GM23338 (cell line): ENCODE data around the gene RCSD1.

Experiments
- CREB1 ChIP-seq: fragments of 250-450 bp; sonication (Bioruptor Pico); IDR thresholded peaks from 2 replicates; pipeline ENCODE4 v1.5.0; 2020; ENCODE audit warnings: low read depth, mild to moderate bottlenecking, moderate library complexity
- EZH2 ChIP-seq: fragments of 200-600 bp; sonication (generic); IDR thresholded peaks from one replicate; pipeline ENCODE4 v1.8.0; 2017; ENCODE audit warnings: antibody characterized with exemption, mild to moderate bottlenecking, low read depth; ENCODE audit not compliant: unreplicated experiment
- EZH2phosphoT487 ChIP-seq: fragments of 200-600 bp; sonication (generic); IDR thresholded peaks from one replicate; pipeline ENCODE4 v1.8.1; 2018; ENCODE audit warnings: antibody characterized with exemption; ENCODE audit not compliant: unreplicated experiment
- JUNB ChIP-seq: IDR thresholded peaks from one replicate; pipeline ENCODE4 v1.6.1; 2016; ENCODE audit warnings: antibody characterized with exemption; ENCODE audit not compliant: unreplicated experiment
- NANOG ChIP-seq: IDR thresholded peaks from 2 replicates; pipeline ENCODE4 v1.6.1; 2016; ENCODE audit warnings: antibody characterized with exemption, borderline replicate concordance
- POLR2AphosphoS5 ChIP-seq: IDR thresholded peaks from 2 replicates; pipeline ENCODE4 v1.6.1; 2016; ENCODE audit warnings: antibody characterized with exemption, low read depth
- STAT1 ChIP-seq: IDR thresholded peaks from one replicate; pipeline ENCODE4 v1.6.1; 2016; ENCODE audit warnings: antibody characterized with exemption; ENCODE audit not compliant: unreplicated experiment
- ZNF331 ChIP-seq: fragments of 250-450 bp; sonication (Bioruptor Pico); IDR thresholded peaks from 2 replicates; pipeline ENCODE4 v1.5.0; 2020; ENCODE audit warnings: low read depth, mild to moderate bottlenecking, moderate library complexity
- TF ChIP-seq, protein P1 (sequence below), 2 experiments: fragments of 200-600 bp in 1 of 2; sonication (generic) in 1 of 2; conservative IDR thresholded peaks; 2 replicates each; pipeline versions ENCODE4 v1.5.1 to v1.6.1; 2016 to 2017; ENCODE audit warnings: antibody characterized with exemption in 2 of 2, low read depth in 2 of 2, mild to moderate bottlenecking in 2 of 2, moderate library complexity in 1 of 2
- TF ChIP-seq, protein P2 (sequence below): IDR thresholded peaks from one replicate; pipeline ENCODE4 v1.6.1; 2018; ENCODE audit warnings: antibody characterized with exemption; ENCODE audit not compliant: unreplicated experiment
- TF ChIP-seq, protein P3 (sequence below): IDR thresholded peaks from 2 replicates; pipeline ENCODE4 v1.6.1; 2016; ENCODE audit warnings: antibody characterized with exemption

GRCh38 chr1:167755654-167756053 is 125.6 kb downstream of the RCSD1 start:
- TF ChIP-seq, protein P1, sequence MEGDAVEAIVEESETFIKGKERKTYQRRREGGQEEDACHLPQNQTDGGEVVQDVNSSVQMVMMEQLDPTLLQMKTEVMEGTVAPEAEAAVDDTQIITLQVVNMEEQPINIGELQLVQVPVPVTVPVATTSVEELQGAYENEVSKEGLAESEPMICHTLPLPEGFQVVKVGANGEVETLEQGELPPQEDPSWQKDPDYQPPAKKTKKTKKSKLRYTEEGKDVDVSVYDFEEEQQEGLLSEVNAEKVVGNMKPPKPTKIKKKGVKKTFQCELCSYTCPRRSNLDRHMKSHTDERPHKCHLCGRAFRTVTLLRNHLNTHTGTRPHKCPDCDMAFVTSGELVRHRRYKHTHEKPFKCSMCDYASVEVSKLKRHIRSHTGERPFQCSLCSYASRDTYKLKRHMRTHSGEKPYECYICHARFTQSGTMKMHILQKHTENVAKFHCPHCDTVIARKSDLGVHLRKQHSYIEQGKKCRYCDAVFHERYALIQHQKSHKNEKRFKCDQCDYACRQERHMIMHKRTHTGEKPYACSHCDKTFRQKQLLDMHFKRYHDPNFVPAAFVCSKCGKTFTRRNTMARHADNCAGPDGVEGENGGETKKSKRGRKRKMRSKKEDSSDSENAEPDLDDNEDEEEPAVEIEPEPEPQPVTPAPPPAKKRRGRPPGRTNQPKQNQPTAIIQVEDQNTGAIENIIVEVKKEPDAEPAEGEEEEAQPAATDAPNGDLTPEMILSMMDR (conservative IDR thresholded peaks at IDR 0.05; ENCODE audit: low read depth in 2 of 2): no peak
- TF ChIP-seq EZH2 (no peak), STAT1 (no peak), POLR2AphosphoS5 (no peak), JUNB (no peak), EZH2phosphoT487 (no peak), ZNF331 (CRISPR knock-in tag) (no peak), NANOG (no peak), CREB1 (CRISPR knock-in tag) (no peak)
- TF ChIP-seq, protein P2, sequence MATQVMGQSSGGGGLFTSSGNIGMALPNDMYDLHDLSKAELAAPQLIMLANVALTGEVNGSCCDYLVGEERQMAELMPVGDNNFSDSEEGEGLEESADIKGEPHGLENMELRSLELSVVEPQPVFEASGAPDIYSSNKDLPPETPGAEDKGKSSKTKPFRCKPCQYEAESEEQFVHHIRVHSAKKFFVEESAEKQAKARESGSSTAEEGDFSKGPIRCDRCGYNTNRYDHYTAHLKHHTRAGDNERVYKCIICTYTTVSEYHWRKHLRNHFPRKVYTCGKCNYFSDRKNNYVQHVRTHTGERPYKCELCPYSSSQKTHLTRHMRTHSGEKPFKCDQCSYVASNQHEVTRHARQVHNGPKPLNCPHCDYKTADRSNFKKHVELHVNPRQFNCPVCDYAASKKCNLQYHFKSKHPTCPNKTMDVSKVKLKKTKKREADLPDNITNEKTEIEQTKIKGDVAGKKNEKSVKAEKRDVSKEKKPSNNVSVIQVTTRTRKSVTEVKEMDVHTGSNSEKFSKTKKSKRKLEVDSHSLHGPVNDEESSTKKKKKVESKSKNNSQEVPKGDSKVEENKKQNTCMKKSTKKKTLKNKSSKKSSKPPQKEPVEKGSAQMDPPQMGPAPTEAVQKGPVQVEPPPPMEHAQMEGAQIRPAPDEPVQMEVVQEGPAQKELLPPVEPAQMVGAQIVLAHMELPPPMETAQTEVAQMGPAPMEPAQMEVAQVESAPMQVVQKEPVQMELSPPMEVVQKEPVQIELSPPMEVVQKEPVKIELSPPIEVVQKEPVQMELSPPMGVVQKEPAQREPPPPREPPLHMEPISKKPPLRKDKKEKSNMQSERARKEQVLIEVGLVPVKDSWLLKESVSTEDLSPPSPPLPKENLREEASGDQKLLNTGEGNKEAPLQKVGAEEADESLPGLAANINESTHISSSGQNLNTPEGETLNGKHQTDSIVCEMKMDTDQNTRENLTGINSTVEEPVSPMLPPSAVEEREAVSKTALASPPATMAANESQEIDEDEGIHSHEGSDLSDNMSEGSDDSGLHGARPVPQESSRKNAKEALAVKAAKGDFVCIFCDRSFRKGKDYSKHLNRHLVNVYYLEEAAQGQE: no peak
- TF ChIP-seq, protein P3, sequence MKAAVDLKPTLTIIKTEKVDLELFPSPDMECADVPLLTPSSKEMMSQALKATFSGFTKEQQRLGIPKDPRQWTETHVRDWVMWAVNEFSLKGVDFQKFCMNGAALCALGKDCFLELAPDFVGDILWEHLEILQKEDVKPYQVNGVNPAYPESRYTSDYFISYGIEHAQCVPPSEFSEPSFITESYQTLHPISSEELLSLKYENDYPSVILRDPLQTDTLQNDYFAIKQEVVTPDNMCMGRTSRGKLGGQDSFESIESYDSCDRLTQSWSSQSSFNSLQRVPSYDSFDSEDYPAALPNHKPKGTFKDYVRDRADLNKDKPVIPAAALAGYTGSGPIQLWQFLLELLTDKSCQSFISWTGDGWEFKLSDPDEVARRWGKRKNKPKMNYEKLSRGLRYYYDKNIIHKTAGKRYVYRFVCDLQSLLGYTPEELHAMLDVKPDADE: no peak
